Measurements from ENCODE around the gene DISC1. TPM values are rescaled to one million over a fixed set of nuclear protein-coding genes. Genes with fewer than 3 reads are reported as not detected.

DISC1 gene
- total and polyA plus RNA-seq, 2 experiments from 2014 or later: 2.1 to 6.5 TPM

DNA sequence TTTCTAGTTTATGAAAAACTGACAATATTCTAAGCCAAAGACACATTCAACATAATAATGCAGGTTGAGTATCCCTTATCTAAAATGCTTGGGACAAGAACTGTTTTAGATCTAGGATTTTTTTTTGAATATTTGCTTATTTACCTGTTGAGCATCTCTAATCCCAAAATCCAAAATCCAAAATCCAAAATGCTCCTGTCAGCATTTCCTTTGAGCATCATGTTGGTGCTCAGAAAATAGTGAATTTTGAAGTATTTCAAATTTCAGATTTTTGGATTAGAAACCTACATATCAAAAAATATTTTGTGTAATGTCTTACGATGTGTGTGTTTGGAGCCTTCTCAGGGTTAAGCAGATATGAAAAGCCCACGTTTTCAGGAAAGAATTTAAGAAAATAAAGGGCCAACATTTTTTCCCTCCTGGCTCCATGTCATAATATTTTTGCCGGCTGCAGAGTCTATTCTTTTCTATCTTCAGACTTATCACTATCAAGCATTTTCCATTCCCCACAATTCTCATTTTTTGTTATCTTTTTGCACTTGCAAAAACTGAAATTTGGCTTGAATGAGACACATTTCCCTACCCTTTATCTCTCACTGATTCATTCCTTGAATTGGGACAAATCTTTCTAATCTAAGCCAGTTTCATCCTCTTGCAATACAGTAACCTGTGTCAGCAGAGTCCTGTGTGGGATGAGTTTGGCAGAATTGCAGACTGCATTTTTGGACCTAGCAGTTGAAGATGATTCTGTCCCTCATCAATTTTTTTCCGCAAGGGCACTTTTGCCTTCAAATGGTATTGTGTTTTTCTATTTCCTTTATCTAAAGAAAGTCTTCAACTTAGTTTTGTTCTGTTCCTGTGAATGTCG, 233.9 kb downstream of the DISC1 start:
- no peak overlapping the region for H3K4me3 Mint-ChIP-seq
- no peak overlapping the region for H3K4me2 ChIP-seq
- H4K20me1 ChIP-seq (replicated peaks; ENCODE audit: insufficient read depth): no peaks in the 10 kb centered on the region
- H2AFZ ChIP-seq: no peak overlapping the region
- no peaks in the 10 kb centered on the region for H3K9me3 Mint-ChIP-seq
- no peaks in the 10 kb centered on the region for H3K36me3 Mint-ChIP-seq (ENCODE audit: low read depth)
- ATAC-seq (no peak), DNase-seq (ENCODE audit: low spot score) (no peak)
- TF ChIP-seq ZNF331 (CRISPR knock-in tag; IDR thresholded peaks at IDR 0.05; ENCODE audit: low read depth): no peak
- H3K4me3 ChIP-seq: no peak overlapping the region
- no peaks in the 10 kb centered on the region for H3F3A ChIP-seq (replicated peaks; ENCODE audit: low read depth)
- H3K36me3 ChIP-seq (ENCODE audit: insufficient read depth): no peaks in the 10 kb centered on the region
- H3K27me3 ChIP-seq (ENCODE audit: insufficient read depth): no peaks in the 10 kb centered on the region
- no peaks in the 10 kb centered on the region for H3K79me2 ChIP-seq (replicated peaks; ENCODE audit: insufficient read depth)
- peaks cover 1% of the 10 kb centered on the region for H3K27me3 Mint-ChIP-seq (ENCODE audit: insufficient read depth, low read depth, poor library complexity)
- 0 out of 2 replicates have a peak, but pooled peaks cover 2% of the 10 kb centered on the region for H3K9me2 ChIP-seq (ENCODE audit: insufficient read depth)
- no peaks in the 10 kb centered on the region for H3K4me1 ChIP-seq (ENCODE audit: insufficient read depth)
- peaks cover 12% of the 10 kb centered on the region for H3K4me1 Mint-ChIP-seq
- no peak overlapping the region for H3K27ac Mint-ChIP-seq
- no peak overlapping the region for H3K27ac ChIP-seq (ENCODE audit: low read depth)

GRCh38 chr1:231861541-231862481, 235.2 kb downstream of the DISC1 start:
- no peaks in the 10 kb centered on the region for H3K36me3 ChIP-seq (ENCODE audit: insufficient read depth)
- H3K4me3 ChIP-seq: no peak overlapping the region
- H3K4me2 ChIP-seq: no peak overlapping the region
- H3K79me2 ChIP-seq (replicated peaks; ENCODE audit: insufficient read depth): no peaks in the 10 kb centered on the region
- Mint-ChIP-seq H3K4me3 (no peak overlapping the region), H3K9me3 (no peaks in the 10 kb centered on the region), H3K4me1 (peaks cover 7% of the 10 kb centered on the region; the same call in 2 of the 3 replicates), H3K27ac (no peak overlapping the region), H3K36me3 (ENCODE audit: low read depth) (no peaks in the 10 kb centered on the region), H3K27me3 (ENCODE audit: insufficient read depth, low read depth, poor library complexity) (peaks cover 1% of the 10 kb centered on the region)
- ATAC-seq (no peak), DNase-seq (ENCODE audit: low spot score) (no peak)
- H4K20me1 ChIP-seq (replicated peaks; ENCODE audit: insufficient read depth): no peaks in the 10 kb centered on the region
- no peaks in the 10 kb centered on the region for H3F3A ChIP-seq (replicated peaks; ENCODE audit: low read depth)
- no peaks in the 10 kb centered on the region for H3K4me1 ChIP-seq (ENCODE audit: insufficient read depth)
- H3K27me3 ChIP-seq (ENCODE audit: insufficient read depth): no peaks in the 10 kb centered on the region
- H2AFZ ChIP-seq: no peak overlapping the region
- no peak overlapping the region for H3K27ac ChIP-seq (ENCODE audit: low read depth)
- H3K9me2 ChIP-seq (ENCODE audit: insufficient read depth): 0 out of 2 replicates have a peak, but pooled peaks cover 2% of the 10 kb centered on the region
- TF ChIP-seq ETS1 (IDR thresholded peaks at IDR 0.05): no peak
- no peak for TF ChIP-seq ZNF114 (CRISPR knock-in tag; IDR thresholded peaks at IDR 0.05)
- TF ChIP-seq CTCF (conservative IDR thresholded peaks at IDR 0.05; ENCODE audit: low read depth in 2 of 2): no peak
- no peak for TF ChIP-seq POLR2AphosphoS5 (IDR thresholded peaks at IDR 0.05; ENCODE audit: low read depth)
- TF ChIP-seq EZH2 (IDR thresholded peaks at IDR 0.05; ENCODE audit: low read depth, unreplicated experiment): no peak
- no peak for TF ChIP-seq ZNF331 (CRISPR knock-in tag; IDR thresholded peaks at IDR 0.05; ENCODE audit: low read depth)
- no peak for TF ChIP-seq NANOG (IDR thresholded peaks at IDR 0.05; ENCODE audit: borderline replicate concordance)
- no peak for TF ChIP-seq ZNF462 (CRISPR knock-in tag; IDR thresholded peaks at IDR 0.05)
- no peak for TF ChIP-seq STAT1 (IDR thresholded peaks at IDR 0.05; ENCODE audit: unreplicated experiment)
- TF ChIP-seq CREB1 (CRISPR knock-in tag; IDR thresholded peaks at IDR 0.05; ENCODE audit: low read depth): no peak
